GM12875 (cell line): ENCODE data around the gene TNIK.

ENCODE experiments used
- H3K4me3 ChIP-seq: one replicate; pipeline ENCODE4 v1.5.1; 2011; ENCODE audit warnings: low read depth, low read length, control low read depth
- CTCF ChIP-seq: IDR thresholded peaks from 2 replicates; pipeline ENCODE4 v1.5.1; 2011; ENCODE audit warnings: low read depth, mild to moderate bottlenecking, control low read depth, inconsistent platforms, low read length, moderate library complexity, borderline replicate concordance; ENCODE audit not compliant: insufficient read depth

Gene TNIK

GRCh38 chr3:171181907-171182690 lies 278.1 kb downstream of the TNIK start:
- no peak for TF ChIP-seq CTCF
- no peak overlapping the region for H3K4me3 ChIP-seq

- TF ChIP-seq CTCF = no peak
- H3K4me3 ChIP-seq = no peak overlapping the region
These were observed 281.5 kb downstream of the TNIK start for GRCh38 chr3:171178714-171179113.

GRCh38 chr3:171177553-171177952 lies 282.7 kb downstream of the TNIK start:
- no peak overlapping the region for H3K4me3 ChIP-seq
- no peak for TF ChIP-seq CTCF

- no peak for TF ChIP-seq CTCF
- no peak overlapping the region for H3K4me3 ChIP-seq
These were observed 283.1 kb downstream of the TNIK start for GRCh38 chr3:171177056-171177455.

GRCh38 chr3:171176244-171176933 lies 283.8 kb downstream of the TNIK start:
- TF ChIP-seq CTCF = no peak
- no peak overlapping the region for H3K4me3 ChIP-seq

GRCh38 chr3:171175741-171176234 lies 284.4 kb downstream of the TNIK start:
- TF ChIP-seq CTCF = no peak
- H3K4me3 ChIP-seq = no peak overlapping the region
